Measurements from ENCODE around the gene CEBPE. TPM values are rescaled to one million over a fixed set of nuclear protein-coding genes. Genes with fewer than 3 reads are reported as not detected.

The CEBPE gene
- total RNA-seq, 1 donor from 2014 or later: not detected

DNA sequence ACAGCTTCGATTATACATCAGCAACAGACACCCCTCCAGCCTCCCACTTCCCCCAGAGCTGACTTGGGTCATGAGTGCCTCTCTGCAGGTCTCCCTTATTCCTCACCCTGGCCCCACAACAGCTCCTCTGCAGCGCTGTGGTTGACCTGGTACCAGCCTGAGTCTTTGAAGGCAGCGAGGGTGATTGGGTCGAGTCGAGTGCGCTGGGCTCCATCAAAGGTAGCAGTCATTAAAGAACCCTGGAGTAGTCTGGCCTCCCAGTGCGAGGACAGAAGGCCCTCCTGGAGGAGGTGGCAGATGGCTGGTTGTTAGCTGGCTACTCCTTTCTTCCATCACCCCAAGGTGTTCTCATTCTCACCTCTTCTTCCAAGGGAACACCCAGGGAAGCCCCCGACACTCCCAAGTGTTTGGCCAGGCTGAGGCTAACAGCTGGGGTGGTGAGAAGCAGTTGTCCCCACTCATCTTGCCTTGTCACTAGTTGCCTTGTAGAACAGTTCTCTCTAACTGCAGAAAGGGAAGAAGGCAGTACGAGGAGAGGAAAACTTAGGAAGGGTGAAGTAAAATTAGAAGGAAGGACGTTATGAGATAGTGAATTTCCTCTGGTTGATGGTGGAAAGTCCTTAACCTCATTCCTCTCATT lies 16.9 kb downstream of the CEBPE start:
- peaks cover 21% of the 10 kb centered on the region for H3K36me3 Mint-ChIP-seq (ENCODE audit: low read depth)
- H3K4me1 Mint-ChIP-seq (ENCODE audit: low read depth): peaks cover 7% of the 10 kb centered on the region
- H3K27ac Mint-ChIP-seq: no peak overlapping the region
- peaks cover 14% of the 10 kb centered on the region for H3K27me3 Mint-ChIP-seq (ENCODE audit: insufficient read depth)
- intact Hi-C loops (cut with micrococcal nuclease): no loop called here
- no peaks in the 10 kb centered on the region for H3K9me3 Mint-ChIP-seq
- no peak for DNase-seq (ENCODE audit: low spot score)
- no peak overlapping the region for H3K4me3 Mint-ChIP-seq

DNA sequence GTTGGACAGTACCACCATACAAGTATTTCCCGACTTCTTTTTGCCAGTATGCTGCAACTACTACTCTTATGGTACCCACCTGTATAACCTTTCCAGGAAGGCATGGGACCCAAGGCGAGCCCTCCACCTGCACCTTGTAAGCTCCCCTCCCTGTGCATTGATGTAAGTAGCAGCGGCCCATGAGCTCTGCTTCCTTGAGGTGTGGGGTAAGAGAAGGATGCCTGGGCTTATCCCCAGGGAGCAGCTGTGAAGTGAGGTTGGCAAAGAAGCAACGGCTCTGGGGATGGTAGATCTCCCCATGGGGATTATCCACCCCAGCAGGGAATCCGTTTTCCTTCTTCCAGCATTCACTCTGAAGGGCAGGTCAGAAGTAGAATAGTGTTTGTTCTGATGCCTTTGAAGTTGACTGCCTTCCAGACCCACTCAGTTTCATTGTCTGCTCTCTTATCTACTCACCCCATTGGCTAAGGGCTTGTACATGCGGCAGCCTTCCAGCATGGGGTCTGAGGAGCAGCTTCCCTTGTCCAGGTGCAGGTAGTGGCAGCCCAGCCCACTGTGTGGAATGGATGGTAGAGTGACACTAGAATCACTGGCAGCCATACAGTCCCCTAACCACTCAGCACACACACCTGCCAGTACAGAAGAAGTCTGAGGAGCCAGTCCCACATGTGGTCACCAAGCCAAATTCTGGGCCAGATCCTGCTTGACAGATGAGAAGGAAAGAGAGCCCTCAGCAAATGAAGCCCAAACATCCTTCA lies 17.7 kb downstream of the CEBPE start:
- Mint-ChIP-seq H3K9me3 (no peaks in the 10 kb centered on the region), H3K36me3 (ENCODE audit: low read depth) (peaks cover 24% of the 10 kb centered on the region), H3K27ac (no peak overlapping the region), H3K4me3 (no peak overlapping the region), H3K4me1 (ENCODE audit: low read depth) (peaks cover 14% of the 10 kb centered on the region), H3K27me3 (ENCODE audit: insufficient read depth) (peaks cover 14% of the 10 kb centered on the region)
- intact Hi-C loops (cut with micrococcal nuclease): no loop called here
- DNase-seq (ENCODE audit: low spot score): no peak

DNA sequence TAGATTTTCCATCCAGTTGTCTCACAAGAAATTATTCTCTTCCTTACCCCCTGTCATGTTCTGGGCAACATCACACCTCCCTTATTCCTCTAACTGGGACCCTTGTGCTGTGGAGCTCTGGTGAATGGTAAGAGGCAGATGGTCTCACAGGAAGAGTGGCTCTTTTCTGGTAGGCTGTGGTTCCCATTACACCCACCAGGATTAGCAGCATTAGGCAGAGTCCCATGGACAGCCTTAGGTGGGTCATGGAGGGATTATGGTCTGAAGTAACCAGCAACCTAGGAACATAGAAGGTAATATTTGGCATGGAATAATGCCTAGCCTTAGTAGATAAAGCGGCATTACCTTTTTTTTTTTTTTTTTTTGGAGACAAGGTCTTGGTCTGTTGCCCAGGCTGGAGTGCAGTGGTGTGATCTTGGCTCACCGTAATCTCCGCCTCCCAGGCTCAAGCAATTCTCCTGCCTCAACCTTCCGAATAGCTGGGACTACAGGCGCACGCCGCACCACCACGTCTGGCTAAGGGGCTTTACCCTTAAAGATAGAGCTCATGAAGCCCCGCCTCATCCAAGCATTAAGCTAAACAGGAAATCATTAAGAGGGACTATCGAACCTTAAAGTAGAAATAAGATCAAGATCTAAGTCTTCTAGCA lies 19.7 kb downstream of the CEBPE start:
- peaks cover 15% of the 10 kb centered on the region for H3K4me1 Mint-ChIP-seq (ENCODE audit: low read depth)
- no peak for DNase-seq (ENCODE audit: low spot score)
- no peaks in the 10 kb centered on the region for H3K9me3 Mint-ChIP-seq
- H3K27ac Mint-ChIP-seq: no peak overlapping the region
- no peak overlapping the region for H3K4me3 Mint-ChIP-seq
- H3K36me3 Mint-ChIP-seq (ENCODE audit: low read depth): peaks cover 24% of the 10 kb centered on the region
- H3K27me3 Mint-ChIP-seq (ENCODE audit: insufficient read depth): peaks cover 14% of the 10 kb centered on the region
- intact Hi-C loops (cut with micrococcal nuclease): loop anchor here (10.0 kb wide), 2 partner anchors 515 to 1135 kb away; partner anchors contain the start of genes DAD1, GMPR2 and NEDD8

DNA sequence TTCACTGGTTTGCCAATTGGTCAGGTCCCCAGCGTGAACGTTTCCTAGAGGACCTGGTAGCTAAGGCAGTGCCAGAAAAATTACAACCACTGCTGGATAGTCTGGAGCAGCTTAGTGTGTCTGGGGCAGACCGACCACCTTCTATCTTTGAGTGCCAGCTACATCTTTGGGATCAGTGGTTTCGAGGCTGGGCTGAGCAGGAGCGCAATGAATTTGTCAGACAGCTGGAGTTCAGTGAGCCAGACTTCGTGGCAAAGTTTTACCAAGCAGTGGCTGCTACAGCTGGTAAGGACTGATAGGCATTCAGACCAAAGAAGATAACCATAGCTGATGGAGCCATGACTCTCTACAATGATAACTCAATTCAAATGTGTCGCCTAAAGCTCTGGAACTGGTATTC lies 21.3 kb downstream of the CEBPE start:
- Mint-ChIP-seq H3K27ac (no peak overlapping the region), H3K27me3 (ENCODE audit: insufficient read depth) (peaks cover under 1% of the 10 kb centered on the region), H3K9me3 (no peaks in the 10 kb centered on the region), H3K36me3 (ENCODE audit: low read depth) (peaks cover 27% of the 10 kb centered on the region), H3K4me1 (ENCODE audit: low read depth) (peaks cover 15% of the 10 kb centered on the region), H3K4me3 (peak overlapping the region; percentile 47)
- no peak for DNase-seq (ENCODE audit: low spot score)
- intact Hi-C loops (cut with micrococcal nuclease): loop anchor here (10.0 kb wide), 2 partner anchors 513 to 1137 kb away; partner anchors contain the start of genes DAD1, GMPR2 and NEDD8

DNA sequence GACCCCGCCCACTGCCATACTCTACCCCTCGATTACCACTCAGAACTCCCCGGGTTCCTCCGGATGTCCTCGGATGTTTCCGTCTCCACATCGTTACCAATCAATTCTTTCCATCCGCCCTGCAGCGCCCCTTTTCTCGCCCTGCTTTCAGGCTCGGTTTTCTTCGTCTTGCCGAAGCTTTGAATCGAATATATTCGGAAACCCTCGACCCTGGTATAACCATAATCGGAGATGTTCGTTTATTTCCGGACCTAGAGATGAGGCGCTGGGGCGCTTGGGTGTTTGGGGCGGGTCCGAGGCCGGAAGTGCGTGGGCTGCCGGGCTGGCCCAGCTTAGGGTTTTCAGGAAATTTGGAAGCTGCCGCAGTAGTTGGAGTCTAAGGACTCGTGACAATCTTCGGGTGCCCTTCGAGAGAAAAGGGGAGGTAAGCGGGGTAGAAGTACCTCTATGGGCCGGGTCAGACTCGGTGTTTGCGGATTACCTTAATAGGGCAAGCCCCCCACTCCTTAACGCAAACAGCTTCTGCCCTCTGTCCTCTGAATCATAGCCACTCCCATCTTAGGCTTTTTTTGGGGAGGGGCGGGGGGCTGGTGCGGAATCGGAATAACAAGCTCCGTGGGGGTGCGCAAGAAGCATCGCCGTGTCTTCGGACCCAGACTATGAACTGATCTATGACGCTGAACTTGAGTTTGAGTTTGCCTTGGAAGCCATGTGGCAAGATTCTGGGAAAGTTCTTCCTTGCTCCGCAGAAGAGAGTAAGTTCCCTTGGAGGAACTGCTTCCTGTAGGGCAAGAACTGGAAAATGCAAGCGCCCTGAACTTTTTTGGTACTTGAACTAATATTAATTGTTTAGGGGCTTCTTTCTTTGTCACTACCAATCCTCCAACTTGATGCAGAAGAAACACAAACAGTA lies 23.6 kb downstream of the CEBPE start, which contains the start of gene C14orf119:
TSS of gene C14orf119 (plus strand) at position 310 of the 913 bp plus-strand sequence. CDS start 2,154 bp downstream, outside the sequence.
- Mint-ChIP-seq H3K27ac (no peak within 1 kb of the TSS), H3K4me1 (ENCODE audit: low read depth) (peaks cover 15% of the 10 kb centered on the region), H3K36me3 (ENCODE audit: low read depth) (peaks cover 34% of the 10 kb centered on the region), H3K9me3 (no peaks in the 10 kb centered on the region), H3K27me3 (ENCODE audit: insufficient read depth) (no peaks in the 10 kb centered on the region), H3K4me3 (no peak within 1 kb of the TSS)
- intact Hi-C loops (cut with micrococcal nuclease): loop anchor here (1.0 to 10.0 kb wide), 15 partner anchors 25 to 1825 kb away; partner anchors contain the start of genes DAD1, GMPR2, HAUS4 and HOMEZ
- peak; percentile 99 for DNase-seq (ENCODE audit: low spot score)

DNA sequence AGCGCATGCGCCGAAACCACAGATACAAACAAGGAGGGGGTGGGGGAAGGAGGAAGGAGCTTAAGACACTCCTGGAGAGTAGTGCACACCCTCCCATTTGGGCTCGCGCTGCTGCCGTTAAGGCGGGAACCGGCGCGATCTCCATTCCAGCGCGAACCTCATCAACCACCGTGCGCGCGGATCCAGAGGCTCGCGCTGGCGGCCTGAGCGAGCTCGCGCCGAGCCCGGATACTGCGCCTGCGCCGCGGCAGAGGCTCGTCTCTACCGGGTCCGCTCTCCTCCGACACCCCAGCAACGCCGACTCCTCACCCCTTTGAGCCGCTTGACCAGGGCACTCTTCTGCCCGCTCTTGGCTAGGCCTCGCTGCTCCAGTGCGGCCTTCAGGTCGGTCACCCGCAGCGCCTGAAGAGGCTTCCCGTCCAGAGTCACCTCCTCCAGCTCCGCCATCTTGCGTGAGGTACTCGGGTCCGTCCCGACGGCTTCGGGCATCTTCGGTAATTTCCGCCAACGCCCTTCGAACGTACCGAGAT lies 24.3 kb downstream of the CEBPE start, which contains the start of gene ACIN1:
TSS of gene ACIN1 (minus strand) at position 471 of the 530 bp plus-strand sequence. CDS start at position 447, 24 bp downstream.
- peaks cover 15% of the 10 kb centered on the region for H3K4me1 Mint-ChIP-seq (ENCODE audit: low read depth)
- no peak within 1 kb of the TSS for H3K27ac Mint-ChIP-seq
- H3K36me3 Mint-ChIP-seq (ENCODE audit: low read depth): peaks cover 41% of the 10 kb centered on the region
- intact Hi-C loops (cut with micrococcal nuclease): loop anchor here (1.0 to 10.0 kb wide), 17 partner anchors 23 to 1824 kb away; partner anchors contain the start of genes CDH24, DAD1, GMPR2 and HAUS4
- H3K4me3 Mint-ChIP-seq: no peak within 1 kb of the TSS
- DNase-seq (ENCODE audit: low spot score): no peak
- no peaks in the 10 kb centered on the region for H3K27me3 Mint-ChIP-seq (ENCODE audit: insufficient read depth)
- H3K9me3 Mint-ChIP-seq: no peaks in the 10 kb centered on the region

DNA sequence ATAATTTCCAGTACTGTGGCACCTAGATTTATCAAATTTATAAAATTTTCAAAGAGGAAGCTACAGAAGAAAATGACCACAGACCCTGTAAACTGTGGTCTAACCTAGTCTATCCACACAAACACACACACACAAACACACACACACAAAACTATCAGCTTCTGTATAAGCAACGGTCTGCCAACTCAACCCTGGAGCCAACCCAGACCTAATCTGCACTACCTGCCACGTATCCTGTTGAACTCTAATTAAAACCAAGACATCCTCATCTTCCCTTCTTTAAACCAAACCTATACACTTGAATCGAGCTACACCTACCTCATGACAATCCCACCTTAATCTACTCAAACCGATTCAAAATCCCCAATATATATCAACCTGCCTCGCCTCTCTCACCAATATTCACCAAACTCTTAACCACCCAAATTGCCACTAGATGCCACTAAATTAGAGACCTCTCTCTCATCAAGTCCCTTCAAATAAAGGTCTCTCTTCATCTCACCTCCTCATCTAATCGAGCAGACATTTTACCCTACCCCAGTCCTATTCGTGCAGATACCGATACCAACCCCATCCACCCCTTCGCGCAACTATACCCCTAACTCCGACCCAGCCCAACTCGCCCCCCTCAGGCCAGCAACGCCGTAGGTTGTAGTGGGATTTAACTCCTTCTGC lies 24.9 kb downstream of the CEBPE start:
- DNase-seq (ENCODE audit: low spot score): no peak
- Mint-ChIP-seq H3K9me3 (no peaks in the 10 kb centered on the region), H3K36me3 (ENCODE audit: low read depth) (peaks cover 43% of the 10 kb centered on the region), H3K4me3 (no peak overlapping the region), H3K4me1 (ENCODE audit: low read depth) (peaks cover 21% of the 10 kb centered on the region), H3K27ac (no peak overlapping the region), H3K27me3 (ENCODE audit: insufficient read depth) (no peaks in the 10 kb centered on the region)
- intact Hi-C loops (cut with micrococcal nuclease): loop anchor here (1.0 to 10.0 kb wide), 7 partner anchors 23 to 1823 kb away; partner anchors contain the start of genes CDH24, DAD1, GMPR2 and NEDD8

DNA sequence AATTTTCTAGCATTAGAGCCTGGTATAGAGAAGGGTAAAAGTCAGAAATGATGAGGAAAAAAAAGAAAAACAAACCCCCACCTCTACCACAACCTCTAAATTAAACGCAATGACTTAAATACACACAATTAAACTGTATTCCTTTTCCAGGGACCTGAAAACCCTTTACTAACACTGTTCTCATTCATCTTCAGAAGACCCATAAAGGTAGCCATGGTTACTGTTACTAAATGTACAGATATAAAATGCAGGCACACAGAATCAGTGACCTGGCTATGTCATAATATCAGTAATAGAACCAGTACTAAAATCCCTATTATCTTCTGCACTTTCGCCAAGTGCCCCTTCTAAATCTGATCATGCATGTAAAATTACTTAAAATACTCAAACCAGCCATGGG lies 25.5 kb downstream of the CEBPE start:
- no peak overlapping the region for H3K4me3 Mint-ChIP-seq
- DNase-seq (ENCODE audit: low spot score): no peak
- no peaks in the 10 kb centered on the region for H3K27me3 Mint-ChIP-seq (ENCODE audit: insufficient read depth)
- H3K36me3 Mint-ChIP-seq (ENCODE audit: low read depth): peaks cover 38% of the 10 kb centered on the region
- intact Hi-C loops (cut with micrococcal nuclease): loop anchor here (10.0 kb wide), 2 partner anchors 509 to 1141 kb away; partner anchors contain the start of genes DAD1, GMPR2 and NEDD8
- no peaks in the 10 kb centered on the region for H3K9me3 Mint-ChIP-seq
- peaks cover 21% of the 10 kb centered on the region for H3K4me1 Mint-ChIP-seq (ENCODE audit: low read depth)
- H3K27ac Mint-ChIP-seq: no peak overlapping the region

DNA sequence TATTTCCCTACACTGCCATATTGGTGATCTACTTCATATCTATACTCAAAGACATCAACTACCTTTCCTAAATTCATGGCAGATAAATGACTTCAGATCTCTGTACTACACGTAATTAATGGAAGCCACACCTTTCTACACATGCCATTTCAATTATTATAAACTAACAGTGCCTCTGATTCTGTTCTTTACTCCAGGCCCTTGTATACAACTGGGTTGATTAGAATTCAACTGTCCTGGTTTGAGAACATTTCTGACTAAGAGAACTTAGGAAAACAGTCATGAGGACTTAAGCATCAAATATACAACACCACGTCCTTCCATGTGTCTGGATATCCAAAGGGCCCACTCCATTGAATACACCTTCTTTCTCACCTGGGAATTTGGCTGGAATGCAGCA lies 26.0 kb downstream of the CEBPE start:
- peaks cover 21% of the 10 kb centered on the region for H3K4me1 Mint-ChIP-seq (ENCODE audit: low read depth)
- no peak overlapping the region for H3K4me3 Mint-ChIP-seq
- no peak for DNase-seq (ENCODE audit: low spot score)
- H3K27ac Mint-ChIP-seq: peak overlapping the region; percentile 2
- H3K27me3 Mint-ChIP-seq (ENCODE audit: insufficient read depth): no peaks in the 10 kb centered on the region
- no peaks in the 10 kb centered on the region for H3K9me3 Mint-ChIP-seq
- peaks cover 35% of the 10 kb centered on the region for H3K36me3 Mint-ChIP-seq (ENCODE audit: low read depth)
- intact Hi-C loops (cut with micrococcal nuclease): loop anchor here (10.0 kb wide), 2 partner anchors 508 to 1142 kb away; partner anchors contain the start of genes DAD1, GMPR2 and NEDD8

DNA sequence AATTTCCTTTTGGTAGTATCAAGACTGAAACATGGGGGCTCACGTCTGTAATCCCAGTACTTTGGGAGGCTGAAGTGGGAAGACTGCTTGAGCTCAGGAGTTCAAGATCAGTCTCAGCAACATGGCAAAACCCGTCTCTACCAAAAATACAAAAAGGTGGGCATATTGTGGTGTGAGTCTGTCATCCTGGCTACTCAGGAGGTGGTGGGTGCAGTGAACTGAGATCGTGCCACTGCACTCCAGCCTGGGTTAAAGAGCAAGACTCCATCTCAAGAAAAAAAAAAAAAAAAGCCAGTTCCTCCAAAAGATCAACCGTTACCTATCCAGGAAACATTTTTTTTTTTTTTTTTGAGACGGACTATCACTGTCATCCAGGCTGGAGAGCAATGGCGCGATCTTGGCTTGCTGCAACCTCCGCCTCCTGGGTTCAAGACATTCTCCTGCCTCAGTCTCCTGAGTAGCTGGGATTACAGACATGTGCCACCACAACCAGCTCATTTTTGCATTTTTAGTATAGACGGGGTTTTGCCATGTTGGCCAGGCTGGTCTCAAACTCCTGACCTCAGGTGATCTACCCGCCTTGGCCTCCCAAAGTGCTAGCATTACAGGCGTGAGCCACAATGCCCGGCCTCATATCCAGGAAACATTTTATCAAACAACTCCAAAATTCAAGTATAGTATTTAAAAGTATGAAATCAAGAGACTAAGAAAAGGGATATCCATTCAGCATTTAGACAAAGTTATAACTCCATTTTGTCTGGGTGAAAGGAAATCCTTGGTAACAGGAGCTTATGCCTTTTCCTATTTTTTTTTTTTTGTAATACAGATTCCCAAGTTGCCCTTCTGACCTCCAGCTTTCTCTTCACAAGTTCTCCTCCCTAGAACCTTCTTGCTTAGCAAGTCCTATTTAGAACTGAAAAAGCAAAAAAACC lies 27.5 kb downstream of the CEBPE start:
- intact Hi-C loops (cut with micrococcal nuclease): loop anchor here (10.0 kb wide), 2 partner anchors 507 to 1143 kb away; partner anchors contain the start of genes DAD1, GMPR2 and NEDD8
- DNase-seq (ENCODE audit: low spot score): no peak
- peak overlapping the region; percentile 31 for H3K27ac Mint-ChIP-seq
- H3K36me3 Mint-ChIP-seq (ENCODE audit: low read depth): peaks cover 36% of the 10 kb centered on the region
- peaks cover 15% of the 10 kb centered on the region for H3K4me1 Mint-ChIP-seq (ENCODE audit: low read depth)
- no peak overlapping the region for H3K4me3 Mint-ChIP-seq
- H3K9me3 Mint-ChIP-seq: no peaks in the 10 kb centered on the region
- H3K27me3 Mint-ChIP-seq (ENCODE audit: insufficient read depth): no peaks in the 10 kb centered on the region
